Stimulated activated CD8-positive, alpha-beta memory T cell treated with anti-CD3 and anti-CD28 coated beads, Interleukin-15, amount 100 ng/mL, for 48 hours (primary cell): ENCODE data around the gene IL6R.
"Not testable (repeated sequence)": the region's sequence is repeated elsewhere in the genome, so short reads cannot be mapped to it uniquely, and the experiment has no call there.

Experiments used
- DNase-seq, 2 donors: peaks; one replicate each; pipeline ENCODE4 v3.0.0-alpha.2; 2020; ENCODE audit warnings: low read depth in 2 of 2

Gene IL6R

GRCh38 chr1:154406886-154407197 is 1.7 kb downstream of the IL6R start:
- no peak for DNase-seq

GRCh38 chr1:154407198-154408091 is 2.3 kb downstream of the IL6R start:
- no peak for DNase-seq

GRCh38 chr1:154408174-154408777 is 3.1 kb downstream of the IL6R start:
- no peak for DNase-seq

- no peak for DNase-seq
Observed at GRCh38 chr1:154410185-154410827, 5.2 kb downstream of the IL6R start.

GRCh38 chr1:154411525-154411924 is 6.4 kb downstream of the IL6R start:
- no peak for DNase-seq

GRCh38 chr1:154413177-154413783 is 8.1 kb downstream of the IL6R start:
- DNase-seq, result no peak

GRCh38 chr1:154414606-154415005 is 9.5 kb downstream of the IL6R start:
- no peak for DNase-seq

GRCh38 chr1:154416471-154417337 is 11.6 kb downstream of the IL6R start:
- DNase-seq, result no peak

GRCh38 chr1:154417338-154417608 is 12.1 kb downstream of the IL6R start:
- DNase-seq, result no peak

GRCh38 chr1:154418062-154418921 is 13.1 kb downstream of the IL6R start:
- DNase-seq, result no peak

GRCh38 chr1:154418923-154419619 is 13.9 kb downstream of the IL6R start:
- no peak for DNase-seq

GRCh38 chr1:154419620-154420571 is 14.8 kb downstream of the IL6R start:
- peak in 1 of 2 donors; percentile 40 for DNase-seq

GRCh38 chr1:154420961-154421924 is 16.1 kb downstream of the IL6R start:
- DNase-seq, result no peak

GRCh38 chr1:154422049-154422448 is 16.9 kb downstream of the IL6R start:
- DNase-seq, result not testable (repeated sequence)

GRCh38 chr1:154422521-154422920 is 17.4 kb downstream of the IL6R start:
- DNase-seq, result no peak

GRCh38 chr1:154423304-154423987 is 18.3 kb downstream of the IL6R start:
- no peak for DNase-seq

- no peak for DNase-seq
Observed at GRCh38 chr1:154423988-154424326, 18.8 kb downstream of the IL6R start.
